Mucosa of descending colon (tissue), 3 donors: Measurements from ENCODE around the gene CDC42SE2. TPM values are rescaled to one million over a fixed set of nuclear protein-coding genes. Genes with fewer than 3 reads are reported as not detected.
A peak's percentile ranks its signal among the peaks of the same experiment; 100 is the strongest.

Experiments
- ATAC-seq: fragments of 200-7000 bp; cut with Tn5 transposase; one replicate; pipeline ENCODE4 v1.9.1; 2020; ENCODE audit warnings: mild to moderate bottlenecking, moderate library complexity
- DNase-seq, 3 donors: peaks; one replicate each; pipeline ENCODE4 v3.0.0-alpha.2; 2020
- H3K36me3 ChIP-seq: fragments of 200-600 bp; one replicate; pipeline ENCODE4 v1.8.0; 2021; ENCODE audit warnings: low read depth, mild to moderate bottlenecking
- H3K4me1 ChIP-seq: fragments of 200-600 bp; one replicate; pipeline ENCODE4 v1.8.0; 2021; ENCODE audit warnings: low read depth, mild to moderate bottlenecking
- H3K4me3 ChIP-seq: fragments of 200-600 bp; one replicate; pipeline ENCODE4 v1.8.0; 2021; ENCODE audit warnings: mild to moderate bottlenecking
- H3K9me3 ChIP-seq: fragments of 200-600 bp; one replicate; pipeline ENCODE4 v1.8.0; 2021; ENCODE audit warnings: mild to moderate bottlenecking
- CTCF ChIP-seq: fragments of 200-600 bp; IDR thresholded peaks from one replicate; pipeline ENCODE4 v1.8.0; 2022; ENCODE audit warnings: antibody characterized with exemption, mild to moderate bottlenecking
- intact Hi-C, 2 donors: fragments of 100-400 bp; cut with DNase I in 1 of 2; cut with micrococcal nuclease in 1 of 2; formaldehyde crosslinking; loops; one replicate each; pipeline versions ENCODE4 v1.11.0 to v1.11.1; 2022; cut with DNase I, micrococcal nuclease
- total RNA-seq, 3 donors: library from RNA; stranded (reverse); fragmentation: NEBNext Ultra II Directional in 2 of 3; extraction: Animal tissue kit (Norgen Biotek cat#: 25700) in 2 of 3; gene quantifications; one replicate each; pipeline versions ENCODE4 v1.2.1 to v1.2.4, GENCODE V29; 2021 to 2023
- donor health status: DM: no; HTN: no; CAD: no; lungs with moderate emphysema.
- donor health status: DM: no; HTN: no; CAD: no.
- donor health status: DM: no; HTN: yes; CAD: no.

CDC42SE2 gene
- total RNA-seq, 3 donors from 2014 or later = 60.5 to 116 (median 101) TPM

DNA sequence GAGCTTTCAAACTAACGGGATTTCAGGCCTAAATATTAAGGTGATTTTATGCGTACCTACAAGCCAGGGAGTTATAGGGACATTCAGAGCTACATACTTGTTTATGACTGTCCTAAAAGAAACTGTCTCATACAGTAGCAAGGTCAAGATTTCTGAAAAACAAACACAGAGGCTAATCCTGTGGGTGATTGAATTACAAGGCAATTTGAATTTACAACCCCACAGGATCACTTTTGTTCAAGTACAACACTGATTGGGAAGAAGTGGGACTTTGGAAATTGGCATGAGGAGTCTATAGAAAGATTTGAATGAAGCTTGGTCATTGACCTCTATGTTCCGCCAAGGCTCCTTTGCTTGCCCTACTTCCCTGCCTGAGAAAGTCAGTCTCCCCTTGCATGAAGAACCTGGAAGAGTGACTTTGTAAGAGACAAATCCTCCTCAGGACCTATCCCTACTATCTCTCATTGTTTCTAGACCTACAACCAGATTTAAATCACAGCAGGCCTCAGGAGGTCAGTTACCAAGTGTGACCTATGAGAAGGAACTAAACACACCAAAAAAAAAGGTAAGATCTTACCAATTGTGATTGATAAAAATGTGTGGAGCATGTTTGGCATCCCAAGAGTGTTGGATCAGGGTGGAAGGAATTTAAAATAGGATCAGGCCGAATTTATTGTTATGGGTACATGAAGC is 38.4 kb upstream of the CDC42SE2 start:
- peak; percentile 74 for ATAC-seq
- Histone ChIP-seq H3K4me3 (no peak overlapping the region), H3K9me3 (no peaks in the 10 kb centered on the region), H3K4me1 (peaks cover 19% of the 10 kb centered on the region), H3K36me3 (no peaks in the 10 kb centered on the region)
- no peak for TF ChIP-seq CTCF
- intact Hi-C loops = loop anchor here in 1 of 2 donors (2.0 kb wide), 1 partner anchor 61 kb away; the partner anchor contains the start of gene HINT1
- DNase-seq = no peak

DNA sequence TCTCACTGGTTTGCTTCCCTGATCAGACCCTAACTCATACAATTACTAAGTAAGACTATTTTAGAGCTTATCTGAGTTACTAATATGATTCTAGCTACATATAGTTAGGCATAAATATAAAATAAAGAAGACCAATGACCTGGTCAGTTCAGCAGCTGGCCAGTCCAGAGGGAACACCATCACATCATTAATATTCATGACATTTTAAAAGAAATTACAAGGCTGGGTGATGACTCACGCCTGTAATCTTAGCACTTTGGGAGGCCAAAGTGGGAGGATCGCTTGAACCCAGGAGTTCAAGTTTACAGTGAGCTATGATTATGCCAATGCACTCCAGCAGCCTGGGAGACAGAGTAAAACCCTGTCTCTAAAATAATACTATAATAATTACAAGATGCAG is 37.0 kb upstream of the CDC42SE2 start:
- H3K9me3 ChIP-seq = no peaks in the 10 kb centered on the region
- no peak overlapping the region for H3K4me3 ChIP-seq
- no peak for ATAC-seq
- H3K4me1 ChIP-seq = peaks cover 19% of the 10 kb centered on the region
- intact Hi-C loops = no loop called here
- H3K36me3 ChIP-seq = no peaks in the 10 kb centered on the region
- no peak for DNase-seq
- no peak for TF ChIP-seq CTCF

DNA sequence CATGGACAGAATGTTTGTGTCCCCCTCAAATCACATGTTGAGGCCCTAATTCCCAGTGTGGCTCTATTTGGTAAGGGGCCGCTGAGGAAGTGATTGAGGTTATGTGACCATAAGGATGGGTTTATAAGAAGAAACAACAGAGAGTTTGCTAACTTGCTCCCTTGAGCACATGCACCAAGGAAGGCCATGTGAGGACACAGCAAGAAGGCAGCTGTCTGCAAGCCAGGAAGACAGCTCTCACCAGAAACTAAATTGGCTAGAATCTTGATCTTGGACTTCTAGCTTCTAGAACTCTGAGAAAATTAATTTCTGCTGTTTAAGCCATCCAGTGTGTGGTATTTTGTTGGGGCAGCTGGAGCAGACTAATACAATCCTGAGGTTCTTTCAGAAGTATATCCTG is 35.2 kb upstream of the CDC42SE2 start:
- ATAC-seq (no peak), DNase-seq (no peak)
- no peaks in the 10 kb centered on the region for H3K9me3 ChIP-seq
- H3K4me1 ChIP-seq = peaks cover 15% of the 10 kb centered on the region
- intact Hi-C loops = no loop called here
- H3K4me3 ChIP-seq = no peak overlapping the region
- H3K36me3 ChIP-seq = no peaks in the 10 kb centered on the region
- no peak for TF ChIP-seq CTCF

DNA sequence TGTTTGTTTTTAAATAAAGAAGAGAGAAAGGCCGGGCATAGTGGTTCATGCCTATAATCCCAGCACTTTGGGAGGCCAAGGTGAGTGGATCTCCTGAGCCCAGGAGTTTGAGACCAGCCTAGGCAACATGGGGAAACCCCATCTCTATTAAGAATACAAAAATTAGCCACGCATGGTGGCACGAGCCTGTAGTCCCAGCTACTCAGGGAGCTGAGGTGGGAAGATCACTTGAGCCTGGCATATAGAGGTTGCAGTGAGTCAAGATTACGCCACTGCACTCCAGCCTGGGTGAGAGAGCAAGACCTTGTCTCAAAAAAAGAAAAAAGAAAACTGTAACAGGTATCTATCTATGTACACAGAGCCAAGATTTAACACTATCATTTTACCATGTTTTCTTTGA is 34.2 kb upstream of the CDC42SE2 start:
- Histone ChIP-seq H3K4me1 (peaks cover 6% of the 10 kb centered on the region), H3K4me3 (no peak overlapping the region), H3K9me3 (no peaks in the 10 kb centered on the region), H3K36me3 (no peaks in the 10 kb centered on the region)
- no peak for TF ChIP-seq CTCF
- ATAC-seq (no peak), DNase-seq (no peak)
- intact Hi-C loops = no loop called here

- Histone ChIP-seq H3K36me3 (no peaks in the 10 kb centered on the region), H3K4me1 (peaks cover 3% of the 10 kb centered on the region), H3K9me3 (no peaks in the 10 kb centered on the region), H3K4me3 (no peak overlapping the region)
- DNase-seq = no peak
- intact Hi-C loops = no loop called here
- TF ChIP-seq CTCF = no peak
- ATAC-seq = no peak
Observed at GRCh38 chr5:131230406-131230805, 33.4 kb upstream of the CDC42SE2 start.
